ENCODE results near the gene ZRANB1. TPM values are rescaled to one million over a fixed set of nuclear protein-coding genes. Genes with fewer than 3 reads are reported as not detected.

ZRANB1 gene
- total RNA-seq, 1 experiment from 2014 or later: 22.6 TPM

DNA sequence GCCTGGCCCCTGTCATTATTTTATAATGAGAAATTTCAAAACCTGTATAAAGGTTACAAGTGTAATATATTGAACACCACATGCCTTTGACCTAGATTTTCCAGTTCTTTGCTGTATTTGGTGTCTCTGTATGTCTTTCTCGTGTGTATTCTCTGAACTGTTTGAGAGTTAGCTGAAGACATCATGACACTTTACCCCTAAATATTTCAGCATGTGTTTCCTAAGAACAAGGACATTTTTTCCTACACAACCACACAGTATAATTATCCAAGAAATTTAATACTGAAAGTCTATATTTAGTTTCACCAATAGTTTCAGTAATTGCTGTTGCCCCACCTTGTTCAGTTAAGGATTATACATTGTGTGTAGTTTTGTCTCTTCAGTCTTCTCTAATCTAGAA is 14.8 kb downstream of the ZRANB1 start:
- Histone ChIP-seq H3K27me3 (replicated peaks; ENCODE audit: insufficient read depth, low read depth, low read length, poor library complexity) (no peaks in the 10 kb centered on the region), H3K4me1 (ENCODE audit: insufficient read depth, low read length, poor library complexity, severe bottlenecking) (peaks cover 27% of the 10 kb centered on the region), H3K9me3 (ENCODE audit: low read depth, low read length, poor library complexity, severe bottlenecking) (no peaks in the 10 kb centered on the region), H3K27ac (ENCODE audit: low read depth, low read length, poor library complexity, severe bottlenecking) (no peak overlapping the region), H3K36me3 (ENCODE audit: insufficient read depth, low read length, poor library complexity, severe bottlenecking) (no peaks in the 10 kb centered on the region), H3K4me3 (ENCODE audit: low read depth, low read length, poor library complexity, severe bottlenecking) (no peak overlapping the region)
- ChIA-PET CTCF (no interaction called here), POLR2A (ENCODE audit: low non-redundant PET) (no interaction called here)
- no peak for TF ChIP-seq EZH2 (IDR thresholded peaks at IDR 0.05; ENCODE audit: borderline replicate concordance, low read depth, low read length, poor library complexity, severe bottlenecking)
- TF ChIP-seq, protein P1, sequence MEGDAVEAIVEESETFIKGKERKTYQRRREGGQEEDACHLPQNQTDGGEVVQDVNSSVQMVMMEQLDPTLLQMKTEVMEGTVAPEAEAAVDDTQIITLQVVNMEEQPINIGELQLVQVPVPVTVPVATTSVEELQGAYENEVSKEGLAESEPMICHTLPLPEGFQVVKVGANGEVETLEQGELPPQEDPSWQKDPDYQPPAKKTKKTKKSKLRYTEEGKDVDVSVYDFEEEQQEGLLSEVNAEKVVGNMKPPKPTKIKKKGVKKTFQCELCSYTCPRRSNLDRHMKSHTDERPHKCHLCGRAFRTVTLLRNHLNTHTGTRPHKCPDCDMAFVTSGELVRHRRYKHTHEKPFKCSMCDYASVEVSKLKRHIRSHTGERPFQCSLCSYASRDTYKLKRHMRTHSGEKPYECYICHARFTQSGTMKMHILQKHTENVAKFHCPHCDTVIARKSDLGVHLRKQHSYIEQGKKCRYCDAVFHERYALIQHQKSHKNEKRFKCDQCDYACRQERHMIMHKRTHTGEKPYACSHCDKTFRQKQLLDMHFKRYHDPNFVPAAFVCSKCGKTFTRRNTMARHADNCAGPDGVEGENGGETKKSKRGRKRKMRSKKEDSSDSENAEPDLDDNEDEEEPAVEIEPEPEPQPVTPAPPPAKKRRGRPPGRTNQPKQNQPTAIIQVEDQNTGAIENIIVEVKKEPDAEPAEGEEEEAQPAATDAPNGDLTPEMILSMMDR (conservative IDR thresholded peaks at IDR 0.05; ENCODE audit: low read depth, low read length): no peak
- intact Hi-C loops (cut with micrococcal nuclease; ENCODE audit: unreplicated experiment): no loop called here
- no peak for DNase-seq (ENCODE audit: low spot score)
- BruUV-seq (replicated peaks): no TSS peak

DNA sequence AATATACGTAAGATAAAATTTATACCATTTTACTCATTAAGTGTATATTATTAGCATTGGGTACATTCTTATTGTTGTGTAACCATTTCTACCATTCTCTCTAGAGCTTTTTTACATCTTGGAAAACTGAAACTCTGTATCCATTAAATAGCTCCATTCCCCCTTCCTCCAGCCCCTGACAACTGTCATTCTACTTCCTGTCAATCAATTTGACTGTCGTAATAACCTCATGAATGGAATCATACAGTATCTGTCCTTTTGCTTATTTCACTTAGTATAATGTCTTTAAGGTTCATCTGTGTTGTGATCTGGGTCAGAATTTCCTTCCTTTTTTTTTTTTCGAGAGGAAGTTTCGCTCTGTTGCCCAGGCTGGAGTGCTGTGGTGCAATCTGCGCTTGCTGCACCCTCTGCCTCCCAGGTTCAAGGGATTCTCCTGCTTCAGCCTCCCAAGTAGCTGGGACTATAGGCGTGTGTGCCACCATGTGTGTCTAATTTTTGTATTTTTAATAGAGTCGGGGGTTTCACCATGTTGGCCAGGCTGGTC is 15.6 kb downstream of the ZRANB1 start:
- ChIA-PET POLR2A (ENCODE audit: low non-redundant PET) (no interaction called here), CTCF (no interaction called here)
- Histone ChIP-seq H3K4me1 (ENCODE audit: insufficient read depth, low read length, poor library complexity, severe bottlenecking) (peaks cover 23% of the 10 kb centered on the region), H3K4me3 (ENCODE audit: low read depth, low read length, poor library complexity, severe bottlenecking) (no peak overlapping the region), H3K36me3 (ENCODE audit: insufficient read depth, low read length, poor library complexity, severe bottlenecking) (no peaks in the 10 kb centered on the region), H3K9me3 (ENCODE audit: low read depth, low read length, poor library complexity, severe bottlenecking) (no peaks in the 10 kb centered on the region), H3K27ac (ENCODE audit: low read depth, low read length, poor library complexity, severe bottlenecking) (no peak overlapping the region), H3K27me3 (replicated peaks; ENCODE audit: insufficient read depth, low read depth, low read length, poor library complexity) (no peaks in the 10 kb centered on the region)
- intact Hi-C loops (cut with micrococcal nuclease; ENCODE audit: unreplicated experiment): no loop called here
- no TSS peak for BruUV-seq (replicated peaks)
- TF ChIP-seq EZH2 (IDR thresholded peaks at IDR 0.05; ENCODE audit: borderline replicate concordance, low read depth, low read length, poor library complexity, severe bottlenecking): no peak
- TF ChIP-seq, protein P1 (conservative IDR thresholded peaks at IDR 0.05; ENCODE audit: low read depth, low read length): no peak
- no peak for DNase-seq (ENCODE audit: low spot score)

DNA sequence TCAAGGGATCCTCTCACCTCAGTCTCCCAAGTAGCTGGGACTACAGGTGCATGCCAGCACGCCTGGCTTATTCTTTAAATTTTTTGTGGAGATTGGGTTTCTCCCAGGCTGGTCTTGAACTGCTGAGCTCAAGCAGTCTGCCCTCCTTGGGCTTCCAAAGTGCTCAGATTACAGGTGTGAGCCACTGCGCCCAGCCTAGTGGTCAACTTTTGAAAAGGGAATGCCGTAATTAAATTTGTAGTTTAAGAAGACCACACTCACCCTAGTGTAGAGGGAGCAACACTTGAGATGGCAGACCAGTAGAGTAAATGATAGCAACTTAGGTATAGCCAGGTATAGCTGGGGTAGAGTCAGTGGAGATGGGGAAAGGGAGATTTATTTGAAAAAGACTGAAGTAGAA is 17.6 kb downstream of the ZRANB1 start:
- no peak overlapping the region for H3K27ac ChIP-seq (ENCODE audit: low read depth, low read length, poor library complexity, severe bottlenecking)
- H3K4me3 ChIP-seq (ENCODE audit: low read depth, low read length, poor library complexity, severe bottlenecking): no peak overlapping the region
- no TSS peak for BruUV-seq (replicated peaks)
- intact Hi-C loops (cut with micrococcal nuclease; ENCODE audit: unreplicated experiment): no loop called here
- TF ChIP-seq, protein P1 (conservative IDR thresholded peaks at IDR 0.05; ENCODE audit: low read depth, low read length): no peak
- TF ChIP-seq EZH2 (IDR thresholded peaks at IDR 0.05; ENCODE audit: borderline replicate concordance, low read depth, low read length, poor library complexity, severe bottlenecking): no peak
- POLR2A ChIA-PET (ENCODE audit: low non-redundant PET): no interaction called here
- H3K36me3 ChIP-seq (ENCODE audit: insufficient read depth, low read length, poor library complexity, severe bottlenecking): no peaks in the 10 kb centered on the region
- H3K4me1 ChIP-seq (ENCODE audit: insufficient read depth, low read length, poor library complexity, severe bottlenecking): peaks cover 23% of the 10 kb centered on the region
- no peaks in the 10 kb centered on the region for H3K27me3 ChIP-seq (replicated peaks; ENCODE audit: insufficient read depth, low read depth, low read length, poor library complexity)
- no peaks in the 10 kb centered on the region for H3K9me3 ChIP-seq (ENCODE audit: low read depth, low read length, poor library complexity, severe bottlenecking)
- CTCF ChIA-PET: no interaction called here
- no peak for DNase-seq (ENCODE audit: low spot score)

Data from A673 (cell line).